Astrocyte (in vitro differentiated cells and primary cell): ENCODE data around the gene HMCN2. TPM values are rescaled to one million over a fixed set of nuclear protein-coding genes. Genes with fewer than 3 reads are reported as not detected.

Source experiments
- DNase-seq: peaks from one replicate; pipeline ENCODE4 v3.0.0-alpha.2; 2010; ENCODE audit warnings: low read depth
- FAIRE-seq: peaks from 2 replicates; lab custom pipeline; 2011; peaks lifted over from hg19 to GRCh38; lab: Jason Lieb, UNC
- H2AFZ ChIP-seq: 2 replicates; pipeline ENCODE4 v1.6.0; 2012; ENCODE audit warnings: low read depth, low read length, inconsistent platforms
- H3K27ac ChIP-seq: 2 replicates; pipeline ENCODE4 v1.5.1; 2011; ENCODE audit warnings: low read depth, low read length, inconsistent platforms
- H3K27me3 ChIP-seq: 2 replicates; pipeline ENCODE4 v1.6.0; 2011; ENCODE audit warnings: low read length, inconsistent platforms; ENCODE audit not compliant: insufficient read depth
- H3K36me3 ChIP-seq: 2 replicates; pipeline ENCODE4 v1.5.1; 2011; ENCODE audit warnings: low read length, inconsistent platforms; ENCODE audit not compliant: insufficient read depth
- H3K4me1 ChIP-seq: 2 replicates; pipeline ENCODE4 v1.5.1; 2011; ENCODE audit warnings: low read length, inconsistent platforms; ENCODE audit not compliant: insufficient read depth
- H3K4me2 ChIP-seq: 2 replicates; pipeline ENCODE4 v1.6.0; 2012; ENCODE audit warnings: low read length, inconsistent platforms
- H3K4me3 ChIP-seq: 2 replicates; pipeline ENCODE4 v1.5.1; 2011; ENCODE audit warnings: low read depth, mild to moderate bottlenecking, low read length, inconsistent platforms; ENCODE audit not compliant: insufficient read depth
- H3K79me2 ChIP-seq: 2 replicates; pipeline ENCODE4 v1.6.0; 2012; ENCODE audit warnings: mild to moderate bottlenecking, low read length, inconsistent platforms; ENCODE audit not compliant: insufficient read depth
- H3K9ac ChIP-seq: 2 replicates; pipeline ENCODE4 v1.6.0; 2012; ENCODE audit warnings: mild to moderate bottlenecking, low read length, inconsistent platforms
- H3K9me3 ChIP-seq: 2 replicates; pipeline ENCODE4 v1.5.1; 2012; ENCODE audit warnings: low read depth, mild to moderate bottlenecking, low read length, inconsistent platforms; ENCODE audit not compliant: insufficient read depth
- H4K20me1 ChIP-seq: 2 replicates; pipeline ENCODE4 v1.6.0; 2012; ENCODE audit warnings: low read length, inconsistent platforms; ENCODE audit not compliant: insufficient read depth
- H3K27ac Mint-ChIP-seq: one replicate; pipeline ENCODE4 v1.8.0; 2021; ENCODE audit warnings: mild to moderate bottlenecking, mixed read lengths; ENCODE audit not compliant: unreplicated experiment
- H3K27me3 Mint-ChIP-seq: one replicate; pipeline ENCODE4 v1.8.0; 2021; ENCODE audit warnings: low read depth, mixed read lengths; ENCODE audit not compliant: unreplicated experiment
- H3K36me3 Mint-ChIP-seq: one replicate; pipeline ENCODE4 v1.8.0; 2021; ENCODE audit warnings: low read depth, mixed read lengths; ENCODE audit not compliant: unreplicated experiment
- H3K4me1 Mint-ChIP-seq: one replicate; pipeline ENCODE4 v1.8.0; 2021; ENCODE audit warnings: low read depth, mixed read lengths; ENCODE audit not compliant: unreplicated experiment
- H3K4me3 Mint-ChIP-seq: one replicate; pipeline ENCODE4 v1.8.0; 2021; ENCODE audit warnings: mild to moderate bottlenecking, moderate library complexity, mixed read lengths; ENCODE audit not compliant: unreplicated experiment
- H3K9me3 Mint-ChIP-seq: one replicate; pipeline ENCODE4 v1.8.0; 2021; ENCODE audit warnings: mild to moderate bottlenecking, mixed read lengths; ENCODE audit not compliant: unreplicated experiment
- CTCF ChIP-seq: IDR thresholded peaks from 2 replicates; pipeline ENCODE4 v1.5.1; 2011; ENCODE audit warnings: low read depth, mild to moderate bottlenecking, inconsistent platforms, low read length, moderate library complexity; ENCODE audit not compliant: insufficient read depth
- EZH2 ChIP-seq: IDR thresholded peaks from 2 replicates; pipeline ENCODE4 v1.6.1; 2012; ENCODE audit warnings: mild to moderate bottlenecking, low read length, inconsistent platforms; ENCODE audit not compliant: insufficient read depth
- total RNA-seq: library from RNA; stranded (reverse); gene quantifications from 2 replicates; pipeline ENCODE4 v1.2.1, GENCODE V29; 2021

The HMCN2 gene
- total RNA-seq, 1 donor from 2014 or later, result 1.6 TPM

GRCh38 chr9:130445268-130445983, 179.9 kb downstream of the HMCN2 start:
- Mint-ChIP-seq H3K9me3 (peaks cover 7% of the 10 kb centered on the region), H3K27me3 (peaks cover 4% of the 10 kb centered on the region), H3K27ac (peak overlapping the region; percentile 85), H3K36me3 (peaks cover 3% of the 10 kb centered on the region), H3K4me1 (peaks cover 29% of the 10 kb centered on the region), H3K4me3 (peak overlapping the region; percentile 85)
- no peak overlapping the region for H3K27ac ChIP-seq
- no peaks in the 10 kb centered on the region for H3K79me2 ChIP-seq
- DNase-seq (no peak), FAIRE-seq (no peak)
- H3K9me3 ChIP-seq, result peaks cover 4% of the 10 kb centered on the region
- peaks cover 22% of the 10 kb centered on the region for H3K4me1 ChIP-seq
- H4K20me1 ChIP-seq, result no peaks in the 10 kb centered on the region
- peaks cover 8% of the 10 kb centered on the region for H3K27me3 ChIP-seq
- no peak for TF ChIP-seq CTCF
- no peak for TF ChIP-seq EZH2
- peak overlapping the region; percentile 48 for H3K4me3 ChIP-seq
- no peaks in the 10 kb centered on the region for H3K36me3 ChIP-seq
- H3K4me2 ChIP-seq, result peak overlapping the region; percentile 86
- peak overlapping the region; percentile 58 for H3K9ac ChIP-seq
- peak overlapping the region; percentile 77 for H2AFZ ChIP-seq

GRCh38 chr9:130446101-130446861, 180.7 kb downstream of the HMCN2 start:
- H2AFZ ChIP-seq, result peak overlapping the region; percentile 47

More at GRCh38 chr9:130446101-130446861, 180.7 kb downstream of the HMCN2 start:
- no peak overlapping the region for H3K4me3 ChIP-seq
- peaks cover 8% of the 10 kb centered on the region for H3K27me3 ChIP-seq
- no peak overlapping the region for H3K27ac ChIP-seq
- Mint-ChIP-seq H3K4me1 (peaks cover 33% of the 10 kb centered on the region), H3K9me3 (peaks cover 5% of the 10 kb centered on the region), H3K27me3 (peaks cover 4% of the 10 kb centered on the region), H3K27ac (peak overlapping the region; percentile 85), H3K36me3 (peaks cover 3% of the 10 kb centered on the region), H3K4me3 (peak overlapping the region; percentile 85)
- TF ChIP-seq EZH2, result no peak
- no peak for TF ChIP-seq CTCF
- peaks cover 23% of the 10 kb centered on the region for H3K4me1 ChIP-seq
- no peak for FAIRE-seq
- peaks cover 2% of the 10 kb centered on the region for H4K20me1 ChIP-seq
- H3K36me3 ChIP-seq, result no peaks in the 10 kb centered on the region
- H3K9me3 ChIP-seq, result no peaks in the 10 kb centered on the region
- peak overlapping the region; percentile 33 for H3K9ac ChIP-seq
- peak; percentile 85 for DNase-seq
- H3K79me2 ChIP-seq, result no peaks in the 10 kb centered on the region
- peak overlapping the region; percentile 86 for H3K4me2 ChIP-seq
